Spinal cord (tissue), 10 donors: ENCODE data around the gene ATP6V1F. TPM values are rescaled to one million over a fixed set of nuclear protein-coding genes. Genes with fewer than 3 reads are reported as not detected.

Experiments
- DNase-seq, 6 donors: peaks; one replicate each; pipeline versions ENCODE4 v3.0.0 to v3.0.0-alpha.2; 2013 to 2015; ENCODE audit warnings: low spot score in 6 of 6, low read depth in 4 of 6
- H3K27ac ChIP-seq: one replicate; pipeline ENCODE4 v1.5.1; 2013; ENCODE audit warnings: low read depth, low read length, control low read depth
- H3K27me3 ChIP-seq: one replicate; pipeline ENCODE4 v1.6.1; 2013; ENCODE audit warnings: low read length; ENCODE audit not compliant: control insufficient read depth, insufficient read depth
- H3K36me3 ChIP-seq: one replicate; pipeline ENCODE4 v1.6.1; 2013; ENCODE audit warnings: low read length; ENCODE audit not compliant: control insufficient read depth, insufficient read depth
- H3K4me1 ChIP-seq: one replicate; pipeline ENCODE4 v1.6.1; 2013; ENCODE audit warnings: low read length; ENCODE audit not compliant: control insufficient read depth, insufficient read depth
- H3K4me3 ChIP-seq: one replicate; pipeline ENCODE4 v1.5.1; 2013; ENCODE audit warnings: low read depth, low read length, control low read depth
- H3K9me3 ChIP-seq: one replicate; pipeline ENCODE4 v1.6.1; 2013; ENCODE audit warnings: low read length; ENCODE audit not compliant: control insufficient read depth, insufficient read depth
- WGBS: methylation state at CpG from one replicate; pipeline ENCODE4 v1.1.5; 2013; ENCODE audit warnings: missing lambda C conversion rate; ENCODE audit not compliant: insufficient coverage; 5-methylcytosine and 5-hydroxymethylcytosine counted together
- polyA plus RNA-seq, 2 donors: library from polyadenylated mRNA; unstranded; fragments of 120-200 nt; gene quantifications; one replicate each; pipeline ENCODE4 v1.2.1, GENCODE V29; 2013; ENCODE audit not compliant: insufficient read length in 2 of 2
- total RNA-seq, 2 donors: library from RNA; depleted of rRNA in 1 of 2; stranded (reverse); fragments of 120-200 nt in 1 of 2; fragments of >200 nt in 1 of 2; gene quantifications; one replicate each; pipeline versions ENCODE4 v1.2.3 to v1.2.4, GENCODE V29; 2013 to 2014
- donor health status: healthy.

The ATP6V1F gene
- total and polyA plus RNA-seq, 4 donors, result 82.8 to 261 (median 198) TPM

- Histone ChIP-seq H3K4me3 (no peak overlapping the region), H3K27ac (no peak overlapping the region), H3K4me1 (peaks cover 68% of the 10 kb centered on the region), H3K9me3 (no peaks in the 10 kb centered on the region), H3K36me3 (peaks cover 64% of the 10 kb centered on the region), H3K27me3 (peaks cover 12% of the 10 kb centered on the region)
- DNase-seq, result no peak
- 82% methylated on average over 14 of the region's 16 CpGs for WGBS
Observed at GRCh38 chr7:128835231-128835751, 27.4 kb upstream of the ATP6V1F start.

GRCh38 chr7:128835790-128836641 is 26.6 kb upstream of the ATP6V1F start:
- Histone ChIP-seq H3K4me1 (peaks cover 61% of the 10 kb centered on the region), H3K36me3 (peaks cover 67% of the 10 kb centered on the region), H3K27ac (no peak overlapping the region), H3K4me3 (no peak overlapping the region), H3K9me3 (no peaks in the 10 kb centered on the region), H3K27me3 (peaks cover 6% of the 10 kb centered on the region)
- 72% methylated on average over 9 of the region's 14 CpGs for WGBS
- DNase-seq, result peak in 1 of 6 donors; percentile 20

- DNase-seq, result no peak
- H3K4me3 ChIP-seq, result no peak overlapping the region
- H3K27me3 ChIP-seq, result no peaks in the 10 kb centered on the region
- no peaks in the 10 kb centered on the region for H3K9me3 ChIP-seq
- WGBS, result 78% methylated on average over 5 of the region's 14 CpGs
- peaks cover 53% of the 10 kb centered on the region for H3K4me1 ChIP-seq
- no peak overlapping the region for H3K27ac ChIP-seq
- peaks cover 67% of the 10 kb centered on the region for H3K36me3 ChIP-seq
Observed at GRCh38 chr7:128836729-128837348, 25.8 kb upstream of the ATP6V1F start.

- Histone ChIP-seq H3K4me3 (no peak overlapping the region), H3K27me3 (no peaks in the 10 kb centered on the region), H3K36me3 (peaks cover 74% of the 10 kb centered on the region), H3K9me3 (no peaks in the 10 kb centered on the region), H3K27ac (no peak overlapping the region), H3K4me1 (peaks cover 47% of the 10 kb centered on the region)
- DNase-seq, result no peak
- 90% methylated on average over 16 of the region's 16 CpGs for WGBS
Observed at GRCh38 chr7:128837521-128837921, 25.1 kb upstream of the ATP6V1F start.

DNA sequence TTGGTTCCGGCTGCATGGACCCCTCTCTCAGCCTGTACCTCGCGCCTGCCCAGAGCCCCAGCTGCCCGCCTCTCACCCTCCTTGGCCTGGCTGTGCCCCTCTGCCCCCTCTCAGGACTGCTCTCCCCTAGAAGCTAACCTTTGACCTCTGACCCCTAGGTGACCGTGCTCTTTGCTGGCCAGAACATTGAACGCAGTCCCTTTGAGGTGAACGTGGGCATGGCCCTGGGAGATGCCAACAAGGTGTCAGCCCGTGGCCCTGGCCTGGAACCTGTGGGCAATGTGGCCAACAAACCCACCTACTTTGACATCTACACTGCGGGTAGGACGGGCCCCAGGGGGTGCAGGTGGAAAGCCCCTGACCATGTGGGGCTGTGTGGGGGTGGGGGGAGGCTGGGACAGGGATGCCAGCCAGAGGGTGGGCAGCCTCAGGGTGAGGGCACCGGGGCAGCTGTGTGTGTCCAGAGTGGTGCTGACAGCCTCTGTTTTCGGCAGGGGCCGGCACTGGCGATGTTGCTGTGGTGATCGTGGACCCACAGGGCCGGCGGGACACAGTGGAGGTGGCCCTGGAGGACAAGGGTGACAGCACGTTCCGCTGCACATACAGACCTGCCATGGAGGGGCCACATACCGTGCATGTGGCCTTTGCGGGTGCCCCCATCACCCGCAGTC is 24.4 kb upstream of the ATP6V1F start:
- H3K4me3 ChIP-seq, result no peak overlapping the region
- H3K4me1 ChIP-seq, result peaks cover 39% of the 10 kb centered on the region
- H3K36me3 ChIP-seq, result peaks cover 81% of the 10 kb centered on the region
- WGBS, result 91% methylated on average over 20 of the region's 22 CpGs
- no peak overlapping the region for H3K27ac ChIP-seq
- no peaks in the 10 kb centered on the region for H3K27me3 ChIP-seq
- no peak for DNase-seq
- H3K9me3 ChIP-seq, result no peaks in the 10 kb centered on the region

- no peak overlapping the region for H3K4me3 ChIP-seq
- no peak overlapping the region for H3K27ac ChIP-seq
- no peak for DNase-seq
- H3K36me3 ChIP-seq, result peaks cover 90% of the 10 kb centered on the region
- H3K27me3 ChIP-seq, result no peaks in the 10 kb centered on the region
- no peaks in the 10 kb centered on the region for H3K9me3 ChIP-seq
- H3K4me1 ChIP-seq, result peaks cover 32% of the 10 kb centered on the region
- WGBS, result 85% methylated on average over 17 of the region's 17 CpGs
Observed at GRCh38 chr7:128838981-128839731, 23.5 kb upstream of the ATP6V1F start.

DNA sequence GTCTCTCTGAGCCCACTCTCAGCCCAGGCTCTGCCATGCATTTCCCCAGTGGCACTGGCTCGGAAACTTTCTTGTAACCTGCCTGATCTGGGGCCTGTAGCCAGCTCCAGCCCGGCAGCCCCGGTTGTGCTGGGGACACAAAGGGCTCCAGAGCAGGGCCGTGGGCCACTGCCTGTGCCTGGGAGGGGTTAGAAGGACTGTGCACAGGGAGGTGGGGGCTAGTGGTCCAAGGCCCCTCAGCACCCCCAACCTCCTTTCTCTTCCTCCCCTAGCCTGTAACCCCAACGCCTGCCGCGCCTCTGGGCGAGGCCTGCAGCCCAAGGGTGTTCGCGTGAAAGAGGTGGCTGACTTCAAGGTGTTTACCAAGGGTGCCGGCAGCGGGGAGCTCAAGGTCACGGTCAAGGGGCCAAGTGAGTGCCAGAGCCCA is 22.9 kb upstream of the ATP6V1F start:
- no peak for DNase-seq
- H3K9me3 ChIP-seq, result no peaks in the 10 kb centered on the region
- H3K4me1 ChIP-seq, result peaks cover 32% of the 10 kb centered on the region
- peaks cover 97% of the 10 kb centered on the region for H3K36me3 ChIP-seq
- WGBS, result 80% methylated on average over 11 of the region's 13 CpGs
- H3K27me3 ChIP-seq, result no peaks in the 10 kb centered on the region
- no peak overlapping the region for H3K4me3 ChIP-seq
- no peak overlapping the region for H3K27ac ChIP-seq

DNA sequence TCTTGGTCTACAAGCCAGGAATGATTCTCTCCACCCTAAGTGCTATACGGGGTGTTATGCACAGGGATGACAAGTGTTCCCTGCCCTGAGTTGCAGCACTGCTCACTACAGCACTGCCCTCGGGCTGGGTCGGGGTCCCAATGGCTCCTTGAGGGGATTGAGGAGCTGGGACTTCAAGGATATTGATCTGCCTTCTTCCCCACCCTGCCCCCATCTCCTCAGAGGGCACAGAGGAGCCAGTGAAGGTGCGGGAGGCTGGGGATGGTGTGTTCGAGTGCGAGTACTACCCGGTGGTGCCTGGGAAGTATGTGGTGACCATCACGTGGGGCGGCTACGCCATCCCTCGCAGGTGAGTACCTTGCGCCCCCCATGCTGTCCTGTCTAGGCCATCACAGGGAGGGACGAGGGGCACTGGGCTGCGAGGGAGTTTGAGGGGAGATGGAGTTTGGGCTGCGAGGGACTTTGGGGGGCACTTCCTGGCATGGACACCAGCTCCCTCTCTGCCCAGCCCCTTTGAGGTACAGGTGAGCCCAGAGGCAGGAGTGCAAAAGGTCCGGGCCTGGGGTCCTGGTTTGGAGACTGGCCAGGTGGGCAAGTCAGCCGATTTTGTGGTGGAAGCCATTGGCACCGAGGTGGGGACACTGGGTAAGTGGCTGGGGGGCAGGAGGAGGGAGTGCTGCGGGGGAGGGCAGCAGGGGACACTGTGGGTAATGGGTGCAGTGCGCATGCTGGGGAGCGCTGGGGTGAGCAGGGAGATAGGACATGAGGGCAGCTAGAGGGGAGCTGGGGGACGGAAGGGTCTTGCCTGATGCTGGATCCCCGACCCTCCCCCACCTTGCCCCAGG is 22.1 kb upstream of the ATP6V1F start:
- Histone ChIP-seq H3K4me1 (peaks cover 25% of the 10 kb centered on the region), H3K4me3 (no peak overlapping the region), H3K9me3 (no peaks in the 10 kb centered on the region), H3K27ac (no peak overlapping the region), H3K36me3 (peaks cover 97% of the 10 kb centered on the region), H3K27me3 (no peaks in the 10 kb centered on the region)
- DNase-seq, result no peak
- 91% methylated on average over 22 of the region's 23 CpGs for WGBS
